K562 (cell line): ENCODE measurements around the gene CCDC158. TPM values are rescaled to one million over a fixed set of nuclear protein-coding genes. Genes with fewer than 3 reads are reported as not detected.
A peak's percentile ranks its signal among the peaks of the same experiment; 100 is the strongest.

Experiments
- ATAC-seq: fragments of 200-7000 bp; cut with Tn5 transposase; 3 replicates; pipeline ENCODE4 v1.9.1; 2020; ENCODE audit warnings: moderate library complexity
- BruUV-seq: library from RNA; stranded (reverse); fragments of 400-500 nt; replicated peaks from 2 replicates; lab custom pipeline; 2021; lab: Mats Ljungman, UMichigan
- CTCF ChIA-PET: fragments of 300-600 bp; formaldehyde crosslinking; extraction: SDS; loops from one replicate; lab custom pipeline; 2021; ENCODE audit warnings: low intra/inter-chr PET ratio; lab: Yijun Ruan, JAX
- POLR2A ChIA-PET: fragments of 300-600, 350-650 bp; sonication (Branson Sonifier 250); formaldehyde crosslinking; extraction: SDS; loops from one replicate; lab custom pipeline; 2021; ENCODE audit warnings: antibody characterized with exemption, inconsistent platforms; lab: Yijun Ruan, JAX
- DNase-seq, 4 experiments: peaks; one replicate each; pipeline versions ENCODE4 v3.0.0 to v3.0.0-alpha.2; 2011 to 2018; ENCODE audit warnings: low spot score in 3 of 4, mixed read lengths in 3 of 4; ENCODE audit errors: extremely low read depth in 1 of 4
- FAIRE-seq: peaks from 2 replicates; lab custom pipeline; 2011; peaks lifted over from hg19 to GRCh38; lab: Jason Lieb, UNC
- H2AFZ ChIP-seq: 2 replicates; pipeline ENCODE4 v1.6.0; 2011; ENCODE audit warnings: low read depth, low read length, control low read depth, inconsistent platforms
- H3K27ac ChIP-seq: fragments of 200-600 bp; 3 replicates; pipeline ENCODE4 v1.8.0; 2011; ENCODE audit warnings: low read depth, mild to moderate bottlenecking, control low read depth, inconsistent platforms, low read length, moderate library complexity, mixed read lengths; ENCODE audit errors: extremely low read depth
- H3K27me3 ChIP-seq, 2 experiments: fragments of 300-600 bp in 1 of 2; 2 replicates in 1 of 2; 3 replicates in 1 of 2; pipeline versions ENCODE4 v1.6.0 to v1.8.0; 2011; ENCODE audit warnings: inconsistent platforms in 2 of 2, low read length in 2 of 2, mild to moderate bottlenecking in 1 of 2, mixed read lengths in 1 of 2, moderate library complexity in 1 of 2; ENCODE audit not compliant: control insufficient read depth in 2 of 2, insufficient read depth in 2 of 2
- H3K36me3 ChIP-seq: fragments of 300-600 bp; 3 replicates; pipeline ENCODE4 v1.8.0; 2011; ENCODE audit warnings: mild to moderate bottlenecking, low read length, inconsistent platforms; ENCODE audit not compliant: control insufficient read depth, insufficient read depth
- H3K4me1 ChIP-seq, 2 experiments: fragments of 200-600 bp in 1 of 2; replicated peaks in 1 of 2; 2 replicates in 1 of 2; 3 replicates in 1 of 2; pipeline versions ENCODE4 v1.5.1 to v1.8.0; 2011; ENCODE audit warnings: inconsistent platforms in 2 of 2, low read length in 2 of 2, mild to moderate bottlenecking in 1 of 2, mixed read lengths in 1 of 2, moderate library complexity in 1 of 2; ENCODE audit not compliant: control insufficient read depth in 2 of 2, insufficient read depth in 2 of 2
- H3K4me2 ChIP-seq: 2 replicates; pipeline ENCODE4 v1.6.1; 2011; ENCODE audit warnings: low read length, control low read depth, inconsistent platforms, mixed read lengths; ENCODE audit not compliant: insufficient read depth
- H3K4me3 ChIP-seq: fragments of 200-600 bp; sonication (generic), shearing (Covaris generic); 2 replicates; pipeline ENCODE4 v1.5.1; 2016; ENCODE audit warnings: control low read depth, inconsistent platforms
- H3K79me2 ChIP-seq: fragments of 200-600 bp; 3 replicates; pipeline ENCODE4 v1.8.0; 2011; ENCODE audit warnings: low read length, inconsistent platforms; ENCODE audit not compliant: control insufficient read depth, insufficient read depth
- H3K9ac ChIP-seq, 2 experiments: 2 replicates each; pipeline versions ENCODE4 v1.6.0 to v1.6.1; 2011; ENCODE audit warnings: low read depth in 2 of 2, low read length in 2 of 2, control low read depth in 1 of 2, inconsistent platforms in 1 of 2, mild to moderate bottlenecking in 1 of 2, mixed read lengths in 1 of 2; ENCODE audit not compliant: insufficient read depth in 1 of 2
- H3K9me1 ChIP-seq: one replicate; pipeline ENCODE4 v1.6.0; 2011; ENCODE audit warnings: inconsistent platforms, mild to moderate bottlenecking, low read length, moderate library complexity; ENCODE audit not compliant: control insufficient read depth, insufficient read depth
- H3K9me3 ChIP-seq: replicated peaks from 2 replicates; pipeline ENCODE4 v1.5.1; 2011; ENCODE audit warnings: low read depth, low read length, inconsistent platforms; ENCODE audit not compliant: control insufficient read depth, insufficient read depth
- H4K20me1 ChIP-seq: replicated peaks from 2 replicates; pipeline ENCODE4 v1.6.1; 2011; ENCODE audit warnings: low read length, inconsistent platforms, mixed read lengths; ENCODE audit not compliant: control insufficient read depth, insufficient read depth
- CBX3 ChIP-seq, 2 experiments: IDR thresholded peaks; 1 replicate in 1 of 2; 2 replicates in 1 of 2; pipeline ENCODE4 v1.6.1; 2012; ENCODE audit warnings: inconsistent platforms in 2 of 2, low read length in 2 of 2, borderline replicate concordance in 1 of 2, control low read depth in 1 of 2
- DPF2 ChIP-seq: fragments of 450-650 bp; IDR thresholded peaks from 2 replicates; pipeline ENCODE4 v1.6.1; 2016
- EP300 ChIP-seq: IDR thresholded peaks from 2 replicates; pipeline ENCODE4 v1.6.1; 2012; ENCODE audit warnings: low read length, improper control_type of control experiment
- FOSL1 ChIP-seq: fragments of 200-800 bp; sonication (Bioruptor generic); conservative IDR thresholded peaks from 2 replicates; pipeline ENCODE4 v1.6.1; 2016; ENCODE audit warnings: missing genetic modification characterization, missing compliant biosample characterization
- JUND ChIP-seq, 2 experiments: IDR thresholded peaks; 2 replicates in 1 of 2; 3 replicates in 1 of 2; pipeline ENCODE4 v1.6.1; 2011; ENCODE audit warnings: borderline replicate concordance in 2 of 2, low read depth in 2 of 2, low read length in 2 of 2, improper control_type of control experiment in 1 of 2, missing biosample characterization in 1 of 2, missing genetic modification characterization in 1 of 2, missing genetic modification reagents in 1 of 2
- MEIS2 ChIP-seq: fragments of 450-650 bp; IDR thresholded peaks from 2 replicates; pipeline ENCODE4 v1.6.1; 2014; ENCODE audit warnings: mild to moderate bottlenecking; ENCODE audit not compliant: partially characterized antibody
- RUNX1 ChIP-seq: sonication (generic); IDR thresholded peaks from 2 replicates; pipeline ENCODE4 v1.6.1; 2016; ENCODE audit warnings: antibody characterized with exemption, low read depth
- SMARCA4 ChIP-seq: fragments of 450-650 bp; IDR thresholded peaks from 2 replicates; pipeline ENCODE4 v1.6.1; 2016
- SMARCE1 ChIP-seq: fragments of 450-650 bp; IDR thresholded peaks from 2 replicates; pipeline ENCODE4 v1.7.1; 2016; ENCODE audit warnings: mild to moderate bottlenecking
- ZNF316 ChIP-seq: fragments of 450-650 bp; IDR thresholded peaks from 2 replicates; pipeline ENCODE4 v1.6.1; 2016
- WGBS: fragments of 100-300 bp; shearing (Covaris generic); methylation state at CpG from one replicate; pipeline ENCODE4 v1.1.6; 2016; ENCODE audit warnings: low coverage, mixed read lengths; ENCODE audit not compliant: insufficient coverage; ENCODE audit errors: missing lambda C conversion rate; 5-methylcytosine and 5-hydroxymethylcytosine counted together
- in situ Hi-C: fragments of 300-500 bp; cut with MboI; formaldehyde crosslinking; loops from 4 replicates; pipeline ENCODE4 v1.15.0; 2018; ENCODE audit warnings: inconsistent platforms, mixed read lengths
- intact Hi-C: fragments of 100-400 bp; cut with micrococcal nuclease; formaldehyde crosslinking; loops from 2 replicates; pipeline ENCODE4 v1.14.2; 2022
- polyA plus RNA-seq, 8 experiments: library from polyadenylated mRNA; depleted of rRNA in 4 of 8; stranded (reverse) in 5 of 8; unstranded in 3 of 8; fragments of >200 nt; fragmentation: Nextera tagmentation in 2 of 8; fragmentation: Illumina TruSeq in 1 of 8; extraction: Ambion mirVana in 2 of 8; extraction: Trizol in 1 of 8; gene quantifications; 2 replicates each; pipeline versions ENCODE4 v1.2.1 to v1.2.3, GENCODE V29; 2011 to 2014; ENCODE audit warnings: inconsistent platforms in 1 of 8, missing spikeins in 1 of 8
- total RNA-seq, 7 experiments: library from RNA; depleted of rRNA in 6 of 7; stranded (reverse); fragments of >200 nt in 6 of 7; fragmentation: Illumina TruSeq in 2 of 7; extraction: Trizol in 2 of 7; gene quantifications; 2 replicates each; pipeline versions ENCODE4 v1.2.1 to v1.2.3, GENCODE V29; 2011 to 2021; ENCODE audit warnings: low replicate concordance in 1 of 7
- TF ChIP-seq, protein P1 (sequence below), 2 experiments: fragments of 450-650 bp in 1 of 2; sonication (generic) in 1 of 2; formaldehyde crosslinking in 1 of 2; IDR thresholded peaks in 1 of 2; conservative IDR thresholded peaks in 1 of 2; 2 replicates each; pipeline versions ENCODE4 v1.6.1 to v1.8.1; 2016 to 2023; ENCODE audit warnings: mild to moderate bottlenecking in 2 of 2, moderate library complexity in 2 of 2, inconsistent platforms in 1 of 2, missing genetic modification reagents in 1 of 2

The CCDC158 gene
- total and polyA plus RNA-seq, 9 of the 15 experiments (the other 6 are each of a cell fraction or from before 2014, with no cell fraction given) = not detected

DNA sequence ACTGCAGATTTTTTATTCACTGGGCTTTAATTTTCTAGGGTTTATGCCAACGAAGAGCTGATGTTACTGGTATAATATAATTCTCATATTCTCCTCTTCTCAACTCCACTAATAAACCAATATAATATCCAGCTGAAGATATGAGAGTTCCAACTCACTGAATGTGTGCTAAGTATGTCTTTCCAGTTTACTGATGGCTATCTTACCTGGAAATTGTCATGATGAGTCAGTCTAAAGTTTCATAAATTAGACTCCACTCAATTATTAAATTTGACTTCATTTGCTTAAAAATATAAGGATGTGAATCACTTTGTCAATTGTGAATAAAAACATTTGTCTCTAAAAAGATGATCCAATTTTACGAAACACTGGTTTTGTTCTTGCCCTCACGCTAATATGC lies 86.1 kb downstream of the CCDC158 start:
- in situ Hi-C loops = no loop called here
- CTCF ChIA-PET = no interaction called here

More for the DNA sequence above, 86.1 kb downstream of the CCDC158 start:
- Histone ChIP-seq H3K9ac (no peak overlapping the region), H3K4me2 (no peak overlapping the region)
- TF ChIP-seq FOSL1 (tag) (peak; percentile 85), EP300 (peak; percentile 10; the same call in 1 of the 2 replicates), JUND (IDR thresholded peaks at IDR 0.05; ENCODE audit: borderline replicate concordance, low read depth, low read length) (peak; percentile 77; the same call in 1 of the 2 replicates), JUND (tag; IDR thresholded peaks at IDR 0.05; ENCODE audit: borderline replicate concordance, low read depth, low read length) (peak; percentile 76; the same call in 1 of the 3 replicates), ZNF316 (no peak), CBX3 (IDR thresholded peaks at IDR 0.05; ENCODE audit: borderline replicate concordance in 1 of 2, low read length in 2 of 2) (no peak), DPF2 (0 out of 2 replicates have a peak, but pooled peaks have one; percentile 21), SMARCA4 (peak; percentile 60; the same call in 1 of the 2 replicates), SMARCE1 (peak; percentile 51; the same call in 1 of the 2 replicates), MEIS2 (peak; percentile 46), RUNX1 (no peak)
- TF ChIP-seq, protein P1, sequence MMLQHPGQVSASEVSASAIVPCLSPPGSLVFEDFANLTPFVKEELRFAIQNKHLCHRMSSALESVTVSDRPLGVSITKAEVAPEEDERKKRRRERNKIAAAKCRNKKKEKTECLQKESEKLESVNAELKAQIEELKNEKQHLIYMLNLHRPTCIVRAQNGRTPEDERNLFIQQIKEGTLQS (IDR thresholded peaks at IDR 0.05) = peak; percentile 58; the same call in 1 of the 2 replicates
- TF ChIP-seq, protein P1 (CRISPR knock-in tag; conservative IDR thresholded peaks at IDR 0.05) = no peak
- TF ChIP-seq, all 486 proteins: peak for 8
- no peaks in the 10 kb centered on the region for H3K27me3 ChIP-seq
- DNase-seq = no peak
- H3K9me3 ChIP-seq = no peaks in the 10 kb centered on the region
- BruUV-seq = no TSS peak
- 67% methylated on average over 3 of the region's 3 CpGs for WGBS
- POLR2A ChIA-PET = interaction anchor here (0.7 kb wide), 1 partner anchor 10 kb away, joined by 3 read pairs; no protein-coding TSS in a partner anchor
- no peak overlapping the region for H3K4me3 ChIP-seq
- no peak overlapping the region for H2AFZ ChIP-seq
- no peak overlapping the region for H3K27ac ChIP-seq
- no peaks in the 10 kb centered on the region for H3K79me2 ChIP-seq
- intact Hi-C loops = no loop called here
- no peak for ATAC-seq
- no peaks in the 10 kb centered on the region for H4K20me1 ChIP-seq
- H3K4me1 ChIP-seq = no peaks in the 10 kb centered on the region
- no peaks in the 10 kb centered on the region for H3K9me1 ChIP-seq
- no peak for FAIRE-seq
- H3K36me3 ChIP-seq = no peaks in the 10 kb centered on the region
